GM13976 (cell line): ENCODE results near the gene NRDE2.

Experiments
- DNase-seq: peaks from one replicate; pipeline ENCODE4 v3.0.0; 2012; ENCODE audit warnings: low spot score
- in situ Hi-C: fragments of 300-500 bp; cut with MboI; formaldehyde crosslinking; loops from one replicate; pipeline ENCODE4 v1.12.0; 2022; ENCODE audit warnings: low sequenced_read_pairs, mixed read lengths, inconsistent platforms; ENCODE audit not compliant: unreplicated experiment
- TF ChIP-seq, protein P1 (sequence below): IDR thresholded peaks from 2 replicates; pipeline ENCODE4 v1.5.1; 2012; ENCODE audit warnings: borderline replicate concordance, mild to moderate bottlenecking; ENCODE audit not compliant: insufficient read depth; ENCODE audit errors: extremely low read depth, missing control alignments, control extremely low read depth

The NRDE2 gene

DNA sequence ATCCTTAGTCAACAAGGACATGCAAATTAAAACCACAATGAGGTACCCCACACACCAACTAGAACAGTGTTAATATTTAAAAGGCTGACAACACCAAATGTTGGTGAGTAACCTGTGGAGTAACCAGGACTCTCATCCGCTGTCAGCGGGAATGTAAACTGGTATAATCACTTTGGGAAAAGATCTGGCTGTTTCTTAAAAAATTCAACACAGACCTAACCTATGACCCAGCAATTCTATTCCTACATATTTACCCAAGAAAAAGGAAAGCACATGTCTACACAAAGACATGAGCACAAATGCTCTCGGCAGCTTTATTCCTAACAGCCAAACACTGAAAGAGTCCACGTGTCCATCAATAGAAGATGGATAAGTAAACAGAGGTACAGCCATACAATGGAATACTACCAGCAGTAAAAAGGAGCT is 26.6 kb downstream of the NRDE2 start:
- in situ Hi-C loops, result no loop called here
- DNase-seq, result no peak
- TF ChIP-seq, protein P1, sequence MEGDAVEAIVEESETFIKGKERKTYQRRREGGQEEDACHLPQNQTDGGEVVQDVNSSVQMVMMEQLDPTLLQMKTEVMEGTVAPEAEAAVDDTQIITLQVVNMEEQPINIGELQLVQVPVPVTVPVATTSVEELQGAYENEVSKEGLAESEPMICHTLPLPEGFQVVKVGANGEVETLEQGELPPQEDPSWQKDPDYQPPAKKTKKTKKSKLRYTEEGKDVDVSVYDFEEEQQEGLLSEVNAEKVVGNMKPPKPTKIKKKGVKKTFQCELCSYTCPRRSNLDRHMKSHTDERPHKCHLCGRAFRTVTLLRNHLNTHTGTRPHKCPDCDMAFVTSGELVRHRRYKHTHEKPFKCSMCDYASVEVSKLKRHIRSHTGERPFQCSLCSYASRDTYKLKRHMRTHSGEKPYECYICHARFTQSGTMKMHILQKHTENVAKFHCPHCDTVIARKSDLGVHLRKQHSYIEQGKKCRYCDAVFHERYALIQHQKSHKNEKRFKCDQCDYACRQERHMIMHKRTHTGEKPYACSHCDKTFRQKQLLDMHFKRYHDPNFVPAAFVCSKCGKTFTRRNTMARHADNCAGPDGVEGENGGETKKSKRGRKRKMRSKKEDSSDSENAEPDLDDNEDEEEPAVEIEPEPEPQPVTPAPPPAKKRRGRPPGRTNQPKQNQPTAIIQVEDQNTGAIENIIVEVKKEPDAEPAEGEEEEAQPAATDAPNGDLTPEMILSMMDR, result no peak

GRCh38 chr14:90304502-90304901 is 27.2 kb downstream of the NRDE2 start:
- no peak for DNase-seq
- in situ Hi-C loops, result no loop called here
- TF ChIP-seq, protein P1, result no peak

- TF ChIP-seq, protein P1, result no peak
- in situ Hi-C loops, result no loop called here
- no peak for DNase-seq
These were observed 28.3 kb downstream of the NRDE2 start for GRCh38 chr14:90303473-90303872.

GRCh38 chr14:90302529-90303303 is 29.0 kb downstream of the NRDE2 start:
- TF ChIP-seq, protein P1, result no peak
- in situ Hi-C loops, result no loop called here
- DNase-seq, result no peak

DNA sequence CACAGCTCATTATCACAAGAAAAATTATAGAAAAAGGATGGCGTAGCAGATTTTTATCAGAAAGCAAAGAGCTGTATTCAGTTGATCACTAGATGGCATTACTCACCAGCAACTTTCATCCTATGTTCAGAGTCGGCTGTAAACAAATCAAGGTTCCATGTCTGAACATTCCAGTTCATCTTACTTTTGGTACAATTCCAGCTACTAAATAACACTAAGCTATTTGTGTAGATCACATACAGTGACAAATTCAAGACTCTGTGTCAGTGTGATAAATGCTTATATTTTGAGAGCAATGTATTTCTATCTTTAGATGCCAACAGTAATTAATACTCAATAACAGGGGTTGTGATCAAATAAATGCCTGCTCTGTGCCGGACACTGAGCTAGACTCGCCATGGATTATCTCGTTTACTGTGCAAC is 30.1 kb downstream of the NRDE2 start:
- in situ Hi-C loops, result no loop called here
- TF ChIP-seq, protein P1, result peak; percentile 44
- DNase-seq, result no peak

DNA sequence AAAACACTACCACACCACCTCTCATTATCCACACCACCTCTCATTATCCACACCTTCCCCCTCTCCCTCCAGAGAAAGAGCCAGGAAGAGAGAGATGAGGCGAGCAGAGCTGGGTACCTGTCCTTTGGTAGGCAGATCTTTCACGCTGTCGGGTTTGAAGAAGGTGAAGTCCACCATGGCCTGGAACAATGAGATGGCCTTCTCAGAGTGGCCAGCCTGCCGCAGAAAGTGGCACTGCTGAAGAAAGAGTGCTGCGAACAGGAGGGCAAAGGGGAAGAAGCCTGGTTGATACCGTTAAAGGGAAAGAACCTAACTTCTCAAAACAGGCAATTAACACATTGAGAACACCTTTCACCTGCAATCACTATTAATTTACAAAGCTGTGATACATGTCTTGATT is 30.6 kb downstream of the NRDE2 start:
- in situ Hi-C loops, result no loop called here
- no peak for DNase-seq
- TF ChIP-seq, protein P1, result no peak
